ENCODE results near the gene LAMB3.
A peak's percentile ranks its signal among the peaks of the same experiment; 100 is the strongest.

The LAMB3 gene

DNA sequence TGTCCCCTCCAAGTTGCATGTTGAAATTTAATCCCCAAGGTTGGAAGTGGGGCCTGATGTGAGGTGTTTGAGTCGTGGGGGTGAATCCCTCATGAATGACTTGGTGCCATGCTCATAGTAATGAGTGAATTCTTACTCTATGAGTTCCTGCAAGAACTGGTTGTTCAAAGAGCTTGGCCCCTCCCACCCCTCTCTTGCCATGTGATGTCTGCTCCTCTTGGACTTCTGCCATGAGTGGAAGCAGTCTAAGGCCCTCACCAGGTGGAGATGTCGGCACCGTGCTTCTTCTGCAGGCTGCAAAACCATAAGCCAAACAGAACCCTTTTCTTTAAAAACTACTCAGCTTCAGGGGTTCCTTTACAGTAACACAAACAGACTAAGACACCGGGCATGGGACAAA is 37.3 kb upstream of the LAMB3 start:
- in situ Hi-C loops (cut with HindIII; ENCODE audit: low sequenced_read_pairs), result no loop called here
- no peak for DNase-seq (ENCODE audit: low read depth, low spot score)
- no peak overlapping the region for H3K4me3 ChIP-seq (ENCODE audit: low read depth, low read length)
- TF ChIP-seq, protein P1, sequence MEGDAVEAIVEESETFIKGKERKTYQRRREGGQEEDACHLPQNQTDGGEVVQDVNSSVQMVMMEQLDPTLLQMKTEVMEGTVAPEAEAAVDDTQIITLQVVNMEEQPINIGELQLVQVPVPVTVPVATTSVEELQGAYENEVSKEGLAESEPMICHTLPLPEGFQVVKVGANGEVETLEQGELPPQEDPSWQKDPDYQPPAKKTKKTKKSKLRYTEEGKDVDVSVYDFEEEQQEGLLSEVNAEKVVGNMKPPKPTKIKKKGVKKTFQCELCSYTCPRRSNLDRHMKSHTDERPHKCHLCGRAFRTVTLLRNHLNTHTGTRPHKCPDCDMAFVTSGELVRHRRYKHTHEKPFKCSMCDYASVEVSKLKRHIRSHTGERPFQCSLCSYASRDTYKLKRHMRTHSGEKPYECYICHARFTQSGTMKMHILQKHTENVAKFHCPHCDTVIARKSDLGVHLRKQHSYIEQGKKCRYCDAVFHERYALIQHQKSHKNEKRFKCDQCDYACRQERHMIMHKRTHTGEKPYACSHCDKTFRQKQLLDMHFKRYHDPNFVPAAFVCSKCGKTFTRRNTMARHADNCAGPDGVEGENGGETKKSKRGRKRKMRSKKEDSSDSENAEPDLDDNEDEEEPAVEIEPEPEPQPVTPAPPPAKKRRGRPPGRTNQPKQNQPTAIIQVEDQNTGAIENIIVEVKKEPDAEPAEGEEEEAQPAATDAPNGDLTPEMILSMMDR (IDR thresholded peaks at IDR 0.05; ENCODE audit: low read depth, low read length), result no peak

DNA sequence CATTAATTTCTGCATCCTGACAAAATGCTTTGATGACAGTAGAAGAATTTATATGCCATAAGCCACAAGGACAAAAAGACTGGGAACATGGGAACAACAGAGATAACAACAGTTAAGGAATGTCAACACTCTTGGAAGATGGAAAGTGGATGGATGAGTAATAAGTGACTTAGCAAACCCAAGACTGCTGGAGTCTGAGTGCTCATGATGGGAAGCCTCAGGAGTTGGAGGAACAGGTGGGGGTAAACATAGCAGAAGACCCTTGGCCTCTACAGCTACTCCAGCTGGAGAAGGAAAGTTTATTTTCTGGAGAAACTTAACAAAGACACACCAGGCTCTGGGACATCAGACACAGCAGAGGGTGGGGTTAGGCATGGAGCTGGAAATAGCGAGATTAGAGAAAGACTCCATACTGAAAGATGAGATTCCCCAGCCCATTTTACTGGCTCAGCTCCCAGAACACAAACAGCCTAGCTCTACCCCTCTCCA is 36.6 kb upstream of the LAMB3 start:
- DNase-seq (ENCODE audit: low read depth, low spot score), result peak; percentile 56
- in situ Hi-C loops (cut with HindIII; ENCODE audit: low sequenced_read_pairs), result no loop called here
- TF ChIP-seq, protein P1 (IDR thresholded peaks at IDR 0.05; ENCODE audit: low read depth, low read length), result no peak
- no peak overlapping the region for H3K4me3 ChIP-seq (ENCODE audit: low read depth, low read length)

DNA sequence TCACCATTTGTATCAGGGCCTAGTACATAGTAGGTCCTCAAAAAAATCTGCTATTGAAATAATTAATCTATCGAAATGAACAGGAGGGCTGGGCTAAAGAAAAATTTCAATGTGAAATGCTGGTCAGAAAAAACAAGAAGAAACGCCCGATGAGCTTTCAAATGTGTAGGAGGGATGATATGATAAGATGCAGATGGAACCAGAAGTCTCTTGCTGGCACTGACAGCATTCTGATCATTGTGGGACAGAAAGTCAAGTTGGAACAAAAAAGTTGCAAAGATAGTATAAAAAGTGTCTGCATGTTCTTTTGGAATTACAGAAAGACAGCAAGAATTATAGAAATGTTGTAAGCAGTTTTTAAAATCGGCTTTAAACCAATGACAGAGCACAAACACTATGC is 34.1 kb upstream of the LAMB3 start:
- H3K4me3 ChIP-seq (ENCODE audit: low read depth, low read length), result no peak overlapping the region
- DNase-seq (ENCODE audit: low read depth, low spot score), result no peak
- in situ Hi-C loops (cut with HindIII; ENCODE audit: low sequenced_read_pairs), result no loop called here
- TF ChIP-seq, protein P1 (IDR thresholded peaks at IDR 0.05; ENCODE audit: low read depth, low read length), result no peak

DNA sequence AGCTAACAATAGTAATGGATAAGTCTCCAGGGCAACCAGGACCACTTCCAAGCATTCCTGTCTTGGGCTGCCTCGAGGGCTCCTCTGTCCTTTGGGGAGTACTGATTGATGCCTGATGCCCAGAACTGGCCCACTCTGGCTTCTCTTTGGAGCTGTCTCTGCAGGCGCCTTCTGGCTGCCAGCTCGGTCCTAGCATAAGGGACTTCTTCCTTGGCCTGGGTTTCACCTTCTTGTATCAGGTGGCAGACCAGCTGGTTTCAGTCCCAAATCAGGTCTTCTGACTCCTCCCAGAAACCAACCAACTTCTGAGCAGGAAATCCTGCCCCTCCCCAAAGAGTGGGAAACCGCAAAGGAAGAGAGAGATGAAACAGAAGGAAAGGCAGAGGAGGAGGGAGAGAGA is 33.6 kb upstream of the LAMB3 start:
- no peak for DNase-seq (ENCODE audit: low read depth, low spot score)
- H3K4me3 ChIP-seq (ENCODE audit: low read depth, low read length), result no peak overlapping the region
- in situ Hi-C loops (cut with HindIII; ENCODE audit: low sequenced_read_pairs), result no loop called here
- TF ChIP-seq, protein P1 (IDR thresholded peaks at IDR 0.05; ENCODE audit: low read depth, low read length), result no peak

DNA sequence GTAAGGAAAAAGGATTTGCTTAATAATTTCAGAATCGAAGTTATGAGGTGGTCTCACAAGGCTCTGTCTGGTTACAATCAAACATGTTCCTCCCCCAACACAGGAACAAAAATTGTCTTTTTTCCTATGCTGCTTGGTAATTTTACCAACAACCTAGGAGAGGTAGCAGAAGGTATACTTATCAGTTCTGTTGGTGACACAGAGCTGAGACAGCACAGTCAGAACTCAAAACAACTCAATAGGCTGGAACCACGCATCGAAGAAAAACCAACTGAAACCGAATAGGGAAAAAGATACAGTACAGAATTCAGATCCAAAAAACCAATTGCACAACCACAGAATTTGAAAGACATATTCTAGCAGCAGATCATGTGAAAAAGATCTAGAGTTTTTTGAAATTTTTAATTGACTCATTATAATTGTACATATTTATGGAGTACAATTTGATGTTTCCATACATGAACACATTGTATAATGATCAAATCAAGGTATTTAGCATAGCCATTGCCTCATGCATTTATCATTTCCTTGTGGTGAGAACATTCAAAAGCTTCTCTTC is 26.8 kb upstream of the LAMB3 start:
- in situ Hi-C loops (cut with HindIII; ENCODE audit: low sequenced_read_pairs), result no loop called here
- TF ChIP-seq, protein P1 (IDR thresholded peaks at IDR 0.05; ENCODE audit: low read depth, low read length), result no peak
- H3K4me3 ChIP-seq (ENCODE audit: low read depth, low read length), result no peak overlapping the region
- DNase-seq (ENCODE audit: low read depth, low spot score), result no peak

DNA sequence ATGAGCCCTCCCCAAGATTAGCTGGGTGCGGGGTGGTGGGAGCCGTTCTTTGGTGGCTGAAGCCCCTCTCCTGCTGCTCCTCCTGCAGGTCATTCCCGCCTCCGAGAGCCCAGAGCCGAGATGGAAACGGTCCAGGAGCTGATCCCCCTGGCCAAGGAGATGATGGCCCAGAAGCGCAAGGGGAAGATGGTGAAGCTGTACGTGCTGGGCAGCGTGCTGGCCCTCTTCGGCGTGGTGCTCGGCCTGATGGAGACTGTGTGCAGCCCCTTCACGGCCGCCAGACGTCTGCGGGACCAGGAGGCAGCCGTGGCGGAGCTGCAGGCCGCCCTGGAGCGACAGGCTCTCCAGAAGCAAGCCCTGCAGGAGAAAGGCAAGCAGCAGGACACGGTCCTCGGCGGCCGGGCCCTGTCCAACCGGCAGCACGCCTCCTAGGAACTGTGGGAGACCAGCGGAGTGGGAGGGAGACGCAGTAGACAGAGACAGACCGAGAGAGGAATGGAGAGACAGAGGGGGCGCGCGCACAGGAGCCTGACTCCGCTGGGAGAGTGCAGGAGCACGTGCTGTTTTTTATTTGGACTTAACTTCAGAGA is 23.4 kb upstream of the LAMB3 start:
- DNase-seq (ENCODE audit: low read depth, low spot score), result peak; percentile 45
- H3K4me3 ChIP-seq (ENCODE audit: low read depth, low read length), result peak overlapping the region; percentile 40
- in situ Hi-C loops (cut with HindIII; ENCODE audit: low sequenced_read_pairs), result no loop called here

More for the DNA sequence above, 23.4 kb upstream of the LAMB3 start:
- TF ChIP-seq, protein P1 (IDR thresholded peaks at IDR 0.05; ENCODE audit: low read depth, low read length), result peak; percentile 9
